Lung (tissue), 12 donors: ENCODE measurements around the gene EPHA1. TPM values are rescaled to one million over a fixed set of nuclear protein-coding genes. Genes with fewer than 3 reads are reported as not detected.

Experiments used
- ATAC-seq: fragments of 200-7000 bp; cut with Tn5 transposase; one replicate; pipeline ENCODE4 v1.9.1; 2020; ENCODE audit warnings: moderate number of reproducible peaks; ENCODE audit not compliant: insufficient read depth, low FRiP score
- DNase-seq, 3 donors: peaks; one replicate each; pipeline ENCODE4 v3.0.0-alpha.2; 2013 to 2017
- H3K27ac ChIP-seq, 2 donors: one replicate each; pipeline ENCODE4 v1.5.1; 2013; ENCODE audit warnings: mild to moderate bottlenecking in 2 of 2, moderate library complexity in 2 of 2, control low read depth in 1 of 2, inconsistent platforms in 1 of 2, low read depth in 1 of 2, low read length in 1 of 2
- H3K27me3 ChIP-seq, 3 donors: one replicate each; pipeline ENCODE4 v1.5.1; 2013; ENCODE audit warnings: low read length in 2 of 3; ENCODE audit not compliant: control insufficient read depth in 3 of 3, insufficient read depth in 3 of 3
- H3K36me3 ChIP-seq, 4 donors: one replicate each; pipeline ENCODE4 v1.5.1; 2013; ENCODE audit warnings: low read length in 4 of 4, mild to moderate bottlenecking in 1 of 4, moderate library complexity in 1 of 4; ENCODE audit not compliant: control insufficient read depth in 4 of 4, insufficient read depth in 4 of 4
- H3K4me1 ChIP-seq, 5 donors: one replicate each; pipeline ENCODE4 v1.5.1; 2013; ENCODE audit warnings: low read length in 5 of 5, mild to moderate bottlenecking in 2 of 5, moderate library complexity in 1 of 5; ENCODE audit not compliant: control insufficient read depth in 5 of 5, insufficient read depth in 5 of 5
- H3K4me3 ChIP-seq: one replicate; pipeline ENCODE4 v1.5.1; 2013; ENCODE audit warnings: mild to moderate bottlenecking, control low read depth, moderate library complexity
- H3K9ac ChIP-seq, 2 donors: one replicate each; pipeline ENCODE4 v1.5.1; 2013; ENCODE audit warnings: low read length in 2 of 2, control low read depth in 1 of 2; ENCODE audit not compliant: insufficient read depth in 1 of 2
- H3K9me3 ChIP-seq, 4 donors: one replicate each; pipeline ENCODE4 v1.5.1; 2013; ENCODE audit warnings: low read length in 3 of 4, mild to moderate bottlenecking in 1 of 4, moderate library complexity in 1 of 4; ENCODE audit not compliant: control insufficient read depth in 4 of 4, insufficient read depth in 3 of 4
- CTCF ChIP-seq: IDR thresholded peaks from 2 replicates; pipeline ENCODE4 v1.5.1; 2012; ENCODE audit warnings: mild to moderate bottlenecking; ENCODE audit errors: control extremely low read depth, extremely low read depth
- WGBS, 2 donors: extraction: QIAGEN DNeasy Blood & Tissue Kit; methylation state at CpG; one replicate each; pipeline ENCODE4 v1.1.7; 2013; 5-methylcytosine and 5-hydroxymethylcytosine counted together
- polyA plus RNA-seq, 2 donors: library from polyadenylated mRNA; stranded (reverse); fragments of 200-250 nt; gene quantifications; one replicate each; pipeline ENCODE4 v1.2.1, GENCODE V29; 2013
- total RNA-seq, 2 donors: library from RNA; depleted of rRNA in 1 of 2; stranded (reverse); fragments of >200 nt in 1 of 2; gene quantifications; one replicate each; pipeline ENCODE4 v1.2.1, GENCODE V29; 2014 to 2021
- donor health status: control.
- donor health status: control.
- donor health status: Bipolar disorder and iron deficiency.
- donor health status: healthy.
- donor health status: DM: yes; HTN: yes; CAD: no.

Gene EPHA1
- total and polyA plus RNA-seq, 4 donors, result 4.2 to 13.3 (median 5.9) TPM

- WGBS, 2 donors, result 88 to 96% methylated on average over 8 of the region's 8 CpGs
- Histone ChIP-seq H3K4me1 (peaks cover 0 to 60% (median 20%) of the 10 kb centered on the region in 5 donors), H3K9me3 (no peaks in the 10 kb centered on the region), H3K27me3 (no peaks in the 10 kb centered on the region), H3K9ac (no peak overlapping the region), H3K4me3 (no peak overlapping the region), H3K36me3 (peaks cover 0 to 5% (median 0%) of the 10 kb centered on the region in 4 donors), H3K27ac (no peak overlapping the region)
- no peak for TF ChIP-seq CTCF
- DNase-seq (no peak), ATAC-seq (no peak)
These were observed 9.5 kb downstream of the EPHA1 start for GRCh38 chr7:143399151-143399550.

DNA sequence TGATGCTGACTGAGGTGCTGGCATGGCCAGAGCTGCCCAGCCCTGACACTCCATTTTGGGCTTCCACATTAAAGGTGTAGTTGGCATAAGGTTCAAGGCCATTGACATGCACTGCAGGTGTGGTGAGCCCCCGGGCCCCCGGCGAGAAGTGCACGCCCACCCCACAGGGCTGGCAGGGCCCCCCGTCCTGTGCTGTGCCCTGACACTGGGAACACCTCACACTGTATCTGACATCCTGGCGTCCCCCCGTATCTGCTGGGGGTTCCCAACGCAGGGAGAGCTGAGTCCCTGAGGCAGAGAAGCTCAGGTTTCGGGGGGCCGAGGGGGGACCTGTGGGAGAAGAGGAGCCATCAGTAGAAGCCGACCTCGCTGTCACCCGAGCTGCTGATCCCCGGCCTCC is 10.0 kb downstream of the EPHA1 start:
- no peak for TF ChIP-seq CTCF

DNA sequence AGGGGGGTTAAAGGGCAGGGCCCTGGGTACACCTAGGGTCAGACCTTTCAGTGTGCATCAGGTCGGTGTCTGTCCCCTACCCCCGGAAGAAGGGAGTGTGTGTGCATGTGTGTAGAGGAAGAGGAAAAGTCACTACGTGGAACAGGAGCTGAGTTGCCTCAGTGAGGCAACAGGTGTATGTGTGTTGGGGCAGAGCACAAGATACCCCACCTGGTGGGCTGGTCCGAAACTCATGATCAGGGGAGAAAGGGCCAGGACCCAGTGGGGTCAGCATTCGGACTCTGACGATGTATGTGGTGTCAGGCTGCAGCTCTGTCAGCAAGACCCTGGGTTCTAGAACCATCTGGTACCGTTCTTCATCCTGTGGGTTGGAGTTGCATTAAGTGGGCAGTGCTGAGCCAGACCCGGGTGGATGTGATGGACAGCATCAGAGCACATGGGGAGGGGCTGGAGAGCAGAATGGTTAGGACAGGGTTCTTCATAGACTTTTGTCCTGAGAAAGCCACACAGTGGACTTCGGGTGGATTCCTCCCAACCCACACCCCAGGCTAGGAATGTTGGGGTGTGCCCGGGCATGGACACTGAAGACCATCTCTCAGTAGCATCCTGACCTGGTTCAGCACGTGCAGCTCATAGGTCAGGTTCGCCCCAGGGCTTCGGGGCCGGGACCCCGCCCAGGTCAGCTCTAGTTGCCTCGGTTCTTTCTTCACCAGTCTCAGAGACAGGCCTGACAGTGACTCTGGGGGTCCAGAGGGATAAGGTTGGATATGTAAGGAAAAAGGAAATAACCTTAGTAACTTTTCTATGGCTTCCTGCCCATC is 10.7 kb downstream of the EPHA1 start:
- Histone ChIP-seq H3K27ac (no peak overlapping the region), H3K9ac (no peak overlapping the region), H3K27me3 (no peaks in the 10 kb centered on the region), H3K36me3 (peaks cover 0 to 5% (median 0%) of the 10 kb centered on the region in 4 donors), H3K4me1 (peaks cover 0 to 62% (median 29%) of the 10 kb centered on the region in 5 donors), H3K4me3 (no peak overlapping the region), H3K9me3 (no peaks in the 10 kb centered on the region)
- no peak for TF ChIP-seq CTCF
- 92 to 93% methylated on average over 16 of the region's 16 CpGs for WGBS, 2 donors
- ATAC-seq (no peak), DNase-seq (no peak)

More for the DNA sequence above, 10.0 kb downstream of the EPHA1 start:
- DNase-seq (no peak), ATAC-seq (no peak)
- Histone ChIP-seq H3K4me3 (no peak overlapping the region), H3K36me3 (peaks cover 0 to 5% (median 0%) of the 10 kb centered on the region in 4 donors), H3K9me3 (no peaks in the 10 kb centered on the region), H3K27me3 (no peaks in the 10 kb centered on the region), H3K9ac (no peak overlapping the region), H3K4me1 (peaks cover 0 to 59% (median 23%) of the 10 kb centered on the region in 5 donors), H3K27ac (no peak overlapping the region)
- 92 to 96% methylated on average over 12 to 14 of the region's 14 CpGs for WGBS, 2 donors
